H1 (cell line): ENCODE measurements around the gene ONECUT3. TPM values are rescaled to one million over a fixed set of nuclear protein-coding genes. Genes with fewer than 3 reads are reported as not detected.

Experiments
- CTCF ChIA-PET: fragments of 300-600 bp; sonication (Branson Sonifier 250); formaldehyde crosslinking; loops from one replicate; lab custom pipeline; 2021; ENCODE audit not compliant: partially characterized antibody; lab: Charles Lee
- POLR2A ChIA-PET: fragments of 300-600 bp; sonication (Branson Sonifier 250); formaldehyde crosslinking; loops from one replicate; lab custom pipeline; 2021; ENCODE audit warnings: inconsistent platforms; ENCODE audit not compliant: partially characterized antibody; lab: Charles Lee
- DNase-seq, 2 experiments: peaks; one replicate each; pipeline versions ENCODE4 v3.0.0 to v3.0.0-alpha.2; 2010 to 2022; ENCODE audit warnings: low spot score in 2 of 2, low read depth in 1 of 2, mixed read lengths in 1 of 2
- FAIRE-seq: peaks from 2 replicates; lab custom pipeline; 2011; peaks lifted over from hg19 to GRCh38; lab: Jason Lieb, UNC
- H2AFZ ChIP-seq: 2 replicates; pipeline ENCODE4 v1.8.1; 2012; ENCODE audit warnings: low read length, inconsistent platforms
- H2AK5ac ChIP-seq: 2 replicates; pipeline ENCODE4 v1.6.1; 2013; ENCODE audit warnings: low read depth, low read length
- H2BK120ac ChIP-seq: replicated peaks from 2 replicates; pipeline ENCODE3; 2013; ENCODE audit warnings: low read depth, low read length, inconsistent platforms
- H2BK12ac ChIP-seq: 2 replicates; pipeline ENCODE4 v1.6.1; 2013; ENCODE audit warnings: low read depth, low read length
- H2BK15ac ChIP-seq: 2 replicates; pipeline ENCODE4 v1.6.1; 2013; ENCODE audit warnings: low read length
- H2BK20ac ChIP-seq: 2 replicates; pipeline ENCODE4 v1.6.1; 2013; ENCODE audit warnings: low read length
- H2BK5ac ChIP-seq: 2 replicates; pipeline ENCODE4 v1.6.1; 2013; ENCODE audit warnings: low read depth, low read length
- H3K14ac ChIP-seq: 2 replicates; pipeline ENCODE4 v1.6.1; 2013; ENCODE audit warnings: inconsistent platforms; ENCODE audit not compliant: insufficient read length
- H3K18ac ChIP-seq: 2 replicates; pipeline ENCODE4 v1.6.1; 2013; ENCODE audit warnings: low read length; ENCODE audit errors: extremely low read depth
- H3K23ac ChIP-seq: 2 replicates; pipeline ENCODE4 v1.6.1; 2013; ENCODE audit warnings: inconsistent platforms; ENCODE audit not compliant: insufficient read length
- H3K23me2 ChIP-seq: 2 replicates; pipeline ENCODE4 v1.6.1; 2013; ENCODE audit warnings: low read depth, low read length
- H3K27ac ChIP-seq: 2 replicates; pipeline ENCODE4 v1.6.1; 2011; ENCODE audit warnings: low read depth, low read length, inconsistent platforms
- H3K27me3 ChIP-seq, 4 experiments: replicated peaks in 1 of 4; 1 replicate in 1 of 4; 2 replicates in 3 of 4; pipeline versions ENCODE4 v1.6.1 to v1.8.1; 2011 to 2013; ENCODE audit warnings: low read length in 3 of 4, mild to moderate bottlenecking in 3 of 4, inconsistent platforms in 2 of 4, mixed read lengths in 2 of 4, moderate library complexity in 1 of 4; ENCODE audit not compliant: control insufficient read depth in 3 of 4, insufficient read depth in 3 of 4; ENCODE audit errors: extremely low read depth in 1 of 4
- H3K36me3 ChIP-seq, 4 experiments: 2 replicates each; pipeline versions ENCODE4 v1.6.1 to v1.8.1; 2011 to 2013; ENCODE audit warnings: mild to moderate bottlenecking in 4 of 4, low read length in 3 of 4, moderate library complexity in 2 of 4, control low read depth in 1 of 4, inconsistent platforms in 1 of 4; ENCODE audit not compliant: insufficient read depth in 4 of 4, control insufficient read depth in 2 of 4
- H3K4ac ChIP-seq: replicated peaks from 2 replicates; pipeline ENCODE3; 2013; ENCODE audit warnings: low read length, low read depth, mixed read lengths, inconsistent platforms; ENCODE audit not compliant: insufficient read length
- H3K4me1 ChIP-seq, 4 experiments: replicated peaks in 1 of 4; 1 replicate in 1 of 4; 2 replicates in 3 of 4; pipeline versions ENCODE4 v1.6.1 to v1.8.1; 2011 to 2013; ENCODE audit warnings: low read length in 3 of 4, inconsistent platforms in 2 of 4, mixed read lengths in 1 of 4; ENCODE audit not compliant: insufficient read depth in 4 of 4, control insufficient read depth in 3 of 4
- H3K4me2 ChIP-seq, 2 experiments: 2 replicates each; pipeline versions ENCODE4 v1.6.1 to v1.8.1; 2011 to 2013; ENCODE audit warnings: low read depth in 2 of 2, low read length in 2 of 2, control low read depth in 1 of 2, inconsistent platforms in 1 of 2, mild to moderate bottlenecking in 1 of 2; ENCODE audit not compliant: insufficient read depth in 1 of 2
- H3K4me3 ChIP-seq, 4 experiments: fragments of 200-600, 300-600 bp in 1 of 4; sonication (generic), shearing (Covaris generic), sonication (Bioruptor Twin) in 1 of 4; 2 replicates each; pipeline versions ENCODE4 v1.5.1 to v1.8.1; 2011 to 2016; ENCODE audit warnings: low read length in 4 of 4, low read depth in 3 of 4, control low read depth in 2 of 4, inconsistent platforms in 2 of 4, mild to moderate bottlenecking in 2 of 4, mixed read lengths in 1 of 4, moderate library complexity in 1 of 4; ENCODE audit not compliant: insufficient read depth in 2 of 4; ENCODE audit errors: extremely low read depth in 1 of 4
- H3K56ac ChIP-seq: replicated peaks from 2 replicates; pipeline ENCODE3; 2013; ENCODE audit warnings: low read depth, mild to moderate bottlenecking, mixed read lengths, low read length, inconsistent platforms; ENCODE audit not compliant: insufficient read length
- H3K79me1 ChIP-seq: 2 replicates; pipeline ENCODE4 v1.6.1; 2013; ENCODE audit warnings: low read depth, low read length, control low read depth
- H3K79me2 ChIP-seq, 2 experiments: 2 replicates each; pipeline versions ENCODE4 v1.6.1 to v1.8.1; 2012 to 2013; ENCODE audit warnings: low read length in 2 of 2, mild to moderate bottlenecking in 2 of 2, inconsistent platforms in 1 of 2; ENCODE audit not compliant: insufficient read depth in 2 of 2, control insufficient read depth in 1 of 2
- H3K9ac ChIP-seq, 4 experiments: replicated peaks in 1 of 4; 1 replicate in 1 of 4; 2 replicates in 3 of 4; pipeline versions ENCODE4 v1.6.1 to v1.8.1; 2011 to 2013; ENCODE audit warnings: low read depth in 3 of 4, low read length in 3 of 4, control low read depth in 2 of 4, mild to moderate bottlenecking in 2 of 4, moderate library complexity in 2 of 4, inconsistent platforms in 1 of 4; ENCODE audit errors: extremely low read depth in 1 of 4
- H3K9me3 ChIP-seq, 2 experiments: 2 replicates each; pipeline versions ENCODE4 v1.6.1 to v1.8.1; 2012 to 2013; ENCODE audit warnings: mild to moderate bottlenecking in 2 of 2, moderate library complexity in 2 of 2, control low read depth in 1 of 2, inconsistent platforms in 1 of 2, low read depth in 1 of 2, low read length in 1 of 2, mixed read lengths in 1 of 2; ENCODE audit not compliant: insufficient read depth in 2 of 2
- H4K20me1 ChIP-seq, 2 experiments: replicated peaks in 1 of 2; 2 replicates each; pipeline versions ENCODE3 to v1.8.1; 2011 to 2013; ENCODE audit warnings: inconsistent platforms in 2 of 2, low read length in 2 of 2, mild to moderate bottlenecking in 1 of 2; ENCODE audit not compliant: insufficient read depth in 2 of 2, control insufficient read depth in 1 of 2
- H4K5ac ChIP-seq: 2 replicates; pipeline ENCODE4 v1.6.1; 2013; ENCODE audit warnings: low read length, low read depth, mixed read lengths, inconsistent platforms; ENCODE audit not compliant: insufficient read length
- H4K8ac ChIP-seq: 2 replicates; pipeline ENCODE4 v1.8.0; 2013; ENCODE audit warnings: mild to moderate bottlenecking, moderate library complexity, low read length, inconsistent platforms; ENCODE audit not compliant: insufficient read depth; ENCODE audit errors: extremely low read depth
- H4K91ac ChIP-seq: replicated peaks from 2 replicates; pipeline ENCODE3; 2013; ENCODE audit warnings: low read length, mixed read lengths, inconsistent platforms; ENCODE audit not compliant: insufficient read length
- EP300 ChIP-seq, 2 experiments: IDR thresholded peaks; 1 replicate in 1 of 2; 2 replicates in 1 of 2; pipeline ENCODE4 v1.6.1; 2011 to 2012; ENCODE audit warnings: low read depth in 2 of 2, low read length in 2 of 2, mild to moderate bottlenecking in 2 of 2, borderline replicate concordance in 1 of 2, inconsistent platforms in 1 of 2, moderate library complexity in 1 of 2
- KDM4A ChIP-seq: IDR thresholded peaks from one replicate; pipeline ENCODE4 v1.7.1; 2012; ENCODE audit warnings: low read depth, mild to moderate bottlenecking, moderate library complexity, low read length, inconsistent platforms; ENCODE audit not compliant: severe bottlenecking
- PHF8 ChIP-seq: fragments of 200-600 bp; sonication (generic); conservative IDR thresholded peaks from 2 replicates; pipeline ENCODE4 v1.7.1; 2012; ENCODE audit warnings: low read depth, mild to moderate bottlenecking, inconsistent platforms, low read length, moderate library complexity
- SP1 ChIP-seq: IDR thresholded peaks from 2 replicates; pipeline ENCODE4 v1.6.1; 2011; ENCODE audit warnings: low read depth, low read length
- SP4 ChIP-seq: IDR thresholded peaks from 2 replicates; pipeline ENCODE4 v1.6.1; 2012; ENCODE audit warnings: low read length, inconsistent platforms
- WGBS, 2 experiments: shearing (Covaris generic) in 1 of 2; methylation state at CpG; one replicate each; pipeline versions ENCODE4 v1.1.6 to v1.1.7; 2013 to 2015; ENCODE audit warnings: low lambda C conversion rate in 2 of 2, mixed read lengths in 2 of 2, inconsistent platforms in 1 of 2, low coverage in 1 of 2, missing lambda C conversion rate in 1 of 2; ENCODE audit not compliant: insufficient replicate concordance in 2 of 2, insufficient coverage in 1 of 2, insufficient read length in 1 of 2; ENCODE audit errors: extremely low coverage in 1 of 2, missing lambda C conversion rate in 1 of 2; 5-methylcytosine and 5-hydroxymethylcytosine counted together
- polyA plus RNA-seq, 7 experiments: library from polyadenylated mRNA; depleted of rRNA in 3 of 7; stranded (reverse) in 5 of 7; unstranded in 2 of 7; fragments of >200 nt in 5 of 7; fragments of 200-250 nt in 2 of 7; gene quantifications; 1 replicate in 5 of 7; 2 replicates in 1 of 7; 4 replicates in 1 of 7; pipeline versions ENCODE4 v1.2.1 to v1.2.3, GENCODE V29; 2011 to 2013; ENCODE audit warnings: missing spikeins in 2 of 7, mixed read lengths in 2 of 7
- total RNA-seq: library from RNA; stranded (reverse); fragmentation: NEBNext Ultra II Directional; extraction: Animal tissue kit (Norgen Biotek cat#: 25700); gene quantifications from 2 replicates; pipeline ENCODE4 v1.2.1, GENCODE V29; 2021
- TF ChIP-seq, protein P1 (sequence below): IDR thresholded peaks from 2 replicates; pipeline ENCODE4 v1.6.1; 2011; ENCODE audit warnings: low read length, improper control_type of control experiment

Gene ONECUT3
- total and polyA plus RNA-seq, 2 of the 8 experiments (the other 6 are each of a cell fraction or from before 2014, with no cell fraction given) = not detected

DNA sequence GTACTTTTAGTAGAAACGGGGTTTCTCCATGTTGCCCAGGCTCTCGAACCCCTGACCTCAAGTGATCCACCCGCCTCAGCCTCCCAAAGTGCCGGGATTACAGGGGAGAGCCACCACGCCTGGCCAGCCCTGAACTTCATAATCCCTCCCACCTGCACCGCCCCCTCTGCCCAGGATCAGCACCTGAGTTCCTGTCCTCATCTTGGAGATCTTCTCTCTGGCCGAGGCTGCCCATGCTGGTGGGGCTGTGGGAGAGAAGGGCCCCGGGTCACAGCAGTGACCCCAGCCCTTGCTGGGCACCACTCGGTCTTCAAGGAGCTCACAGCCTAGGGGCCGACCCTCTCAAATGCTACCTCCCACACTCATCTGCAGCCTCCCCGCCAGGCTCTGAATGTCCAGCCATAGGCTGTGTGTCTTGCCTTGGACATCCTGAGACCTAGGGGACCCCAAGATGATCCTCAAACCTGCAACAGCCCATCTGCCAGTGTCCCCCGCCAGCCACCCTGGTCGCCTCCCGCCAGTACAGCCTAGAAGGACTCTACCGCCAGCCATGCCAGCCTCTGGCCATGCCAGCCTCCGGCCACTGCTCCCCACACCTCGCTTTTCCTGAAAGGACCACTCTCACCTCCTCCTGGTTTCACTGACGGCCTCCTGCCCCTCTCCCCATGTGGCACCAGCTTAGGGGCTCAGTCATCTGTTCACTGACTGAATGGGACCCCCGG lies 57.3 kb downstream of the ONECUT3 start:
- H3K14ac ChIP-seq = no peak overlapping the region
- H3K9me3 ChIP-seq = no peaks in the 10 kb centered on the region
- no peak overlapping the region for H3K18ac ChIP-seq
- H3K23ac ChIP-seq = no peak overlapping the region
- H3K23me2 ChIP-seq = peaks cover 2% of the 10 kb centered on the region
- TF ChIP-seq SP1 (no peak), PHF8 (no peak), SP4 (no peak), EP300 (IDR thresholded peaks at IDR 0.05; ENCODE audit: borderline replicate concordance in 1 of 2, low read depth in 2 of 2, low read length in 2 of 2) (no peak), KDM4A (no peak)
- TF ChIP-seq, protein P1, sequence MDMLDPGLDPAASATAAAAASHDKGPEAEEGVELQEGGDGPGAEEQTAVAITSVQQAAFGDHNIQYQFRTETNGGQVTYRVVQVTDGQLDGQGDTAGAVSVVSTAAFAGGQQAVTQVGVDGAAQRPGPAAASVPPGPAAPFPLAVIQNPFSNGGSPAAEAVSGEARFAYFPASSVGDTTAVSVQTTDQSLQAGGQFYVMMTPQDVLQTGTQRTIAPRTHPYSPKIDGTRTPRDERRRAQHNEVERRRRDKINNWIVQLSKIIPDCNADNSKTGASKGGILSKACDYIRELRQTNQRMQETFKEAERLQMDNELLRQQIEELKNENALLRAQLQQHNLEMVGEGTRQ = no peak
- no peak overlapping the region for H2AFZ ChIP-seq
- H3K79me2 ChIP-seq = no peaks in the 10 kb centered on the region
- no peak overlapping the region for H2BK120ac ChIP-seq
- no peak overlapping the region for H3K4me2 ChIP-seq
- FAIRE-seq (no peak), DNase-seq (no peak)
- H3K9ac ChIP-seq = no peak overlapping the region
- no peak overlapping the region for H4K5ac ChIP-seq
- peaks cover 0 to 2% (median 0%) of the 10 kb centered on the region in 4 experiments; a peak in 3 of 7 replicates for H3K4me1 ChIP-seq
- no peak overlapping the region for H3K27ac ChIP-seq
- H2BK20ac ChIP-seq = no peak overlapping the region
- H2BK15ac ChIP-seq = 0 out of 2 replicates have a peak overlapping the region, but pooled peaks have one; percentile 16
- peak overlapping the region; percentile 65; the same call in 1 of the 2 replicates for H2AK5ac ChIP-seq
- no peak overlapping the region for H2BK12ac ChIP-seq
- H3K4me3 ChIP-seq = no peak overlapping the region
- H4K20me1 ChIP-seq = no peaks in the 10 kb centered on the region
- no peak overlapping the region for H3K4ac ChIP-seq
- CTCF ChIA-PET = interaction anchor here (0.7 to 6.2 kb wide), 7 partner anchors 10 to 47 kb away, joined by 3 to 73 read pairs (median 3); no protein-coding TSS in a partner anchor
- no peaks in the 10 kb centered on the region; the same call in 1 of the 2 replicates for H3K79me1 ChIP-seq
- no peak overlapping the region for H2BK5ac ChIP-seq
- POLR2A ChIA-PET = interaction anchor here (0.5 to 1.2 kb wide), 3 partner anchors 12 to 27 kb away, joined by 3 to 4 read pairs (median 3); no protein-coding TSS in a partner anchor
- no peak overlapping the region for H3K56ac ChIP-seq
- H3K36me3 ChIP-seq = peaks cover 0 to under 1% (median 0%) of the 10 kb centered on the region in 4 experiments; a peak in 1 of 8 replicates
- WGBS, 2 experiments = 93% methylated on average over 17 of the region's 19 CpGs; no CpG with 5 or more reads in 1 of the 2 experiments
- H3K27me3 ChIP-seq = peaks cover 0 to 3% (median 0%) of the 10 kb centered on the region in 4 experiments; a peak in 3 of 7 replicates
- no peak overlapping the region for H4K91ac ChIP-seq
- no peak overlapping the region for H4K8ac ChIP-seq
